H9 (cell line): Measurements from ENCODE around the gene BDH1. TPM values are rescaled to one million over a fixed set of nuclear protein-coding genes. Genes with fewer than 3 reads are reported as not detected.

Experiments used
- DNase-seq: peaks from one replicate; pipeline ENCODE4 v3.0.0-alpha.2; 2017
- H2AFZ ChIP-seq: one replicate; pipeline ENCODE4 v1.6.1; 2013; ENCODE audit warnings: mild to moderate bottlenecking, low read length, control low read depth, moderate library complexity
- H2AK5ac ChIP-seq: 2 replicates; pipeline ENCODE4 v1.6.1; 2013; ENCODE audit warnings: low read length, control low read depth, mixed read lengths; ENCODE audit not compliant: insufficient read length
- H2BK120ac ChIP-seq: one replicate; pipeline ENCODE4 v1.6.1; 2013; ENCODE audit warnings: low read depth, mild to moderate bottlenecking, low read length, control low read depth, inconsistent platforms; ENCODE audit not compliant: poor library complexity, severe bottlenecking
- H2BK12ac ChIP-seq: 2 replicates; pipeline ENCODE4 v1.6.1; 2013; ENCODE audit warnings: low read length, control low read depth, mixed read lengths, low read depth; ENCODE audit not compliant: insufficient read length
- H2BK15ac ChIP-seq: 2 replicates; pipeline ENCODE4 v1.6.1; 2013; ENCODE audit warnings: low read depth, low read length, control low read depth
- H2BK20ac ChIP-seq: one replicate; pipeline ENCODE4 v1.6.1; 2013; ENCODE audit warnings: low read depth, mild to moderate bottlenecking, low read length, control low read depth, inconsistent platforms; ENCODE audit not compliant: poor library complexity, severe bottlenecking
- H2BK5ac ChIP-seq: 2 replicates; pipeline ENCODE4 v1.6.1; 2013; ENCODE audit warnings: low read length, control low read depth, mixed read lengths; ENCODE audit not compliant: insufficient read length
- H3K14ac ChIP-seq: 2 replicates; pipeline ENCODE4 v1.6.1; 2013; ENCODE audit warnings: low read length, control low read depth; ENCODE audit not compliant: insufficient read depth
- H3K18ac ChIP-seq: 2 replicates; pipeline ENCODE4 v1.6.1; 2013; ENCODE audit warnings: low read depth, mild to moderate bottlenecking, mixed read lengths, low read length, control low read depth; ENCODE audit not compliant: insufficient read length
- H3K23ac ChIP-seq: 2 replicates; pipeline ENCODE4 v1.6.1; 2013; ENCODE audit warnings: low read length, control low read depth, mixed read lengths, low read depth; ENCODE audit not compliant: insufficient read length
- H3K23me2 ChIP-seq: 2 replicates; pipeline ENCODE4 v1.6.1; 2013; ENCODE audit warnings: low read depth, mild to moderate bottlenecking, mixed read lengths, low read length, control low read depth; ENCODE audit not compliant: insufficient read length, poor library complexity, severe bottlenecking
- H3K27ac ChIP-seq: 2 replicates; pipeline ENCODE4 v1.5.1; 2013; ENCODE audit warnings: low read length, control low read depth, mixed read lengths, low read depth; ENCODE audit not compliant: insufficient read length
- H3K27me3 ChIP-seq: 2 replicates; pipeline ENCODE4 v1.6.1; 2013; ENCODE audit warnings: low read length, control low read depth, inconsistent platforms; ENCODE audit not compliant: insufficient read depth
- H3K4ac ChIP-seq: 2 replicates; pipeline ENCODE4 v1.6.1; 2013; ENCODE audit warnings: low read depth, mild to moderate bottlenecking, control low read depth, inconsistent platforms, low read length, moderate library complexity
- H3K4me1 ChIP-seq: 2 replicates; pipeline ENCODE4 v1.6.1; 2013; ENCODE audit warnings: low read length, control low read depth, inconsistent platforms; ENCODE audit not compliant: insufficient read depth
- H3K4me2 ChIP-seq: 2 replicates; pipeline ENCODE4 v1.6.1; 2013; ENCODE audit warnings: low read length, control low read depth, mixed read lengths; ENCODE audit not compliant: insufficient read length, insufficient read depth
- H3K56ac ChIP-seq: 2 replicates; pipeline ENCODE4 v1.6.1; 2013; ENCODE audit warnings: low read depth, mild to moderate bottlenecking, mixed read lengths, low read length, control low read depth; ENCODE audit not compliant: insufficient read length
- H3K79me1 ChIP-seq: 2 replicates; pipeline ENCODE4 v1.6.1; 2013; ENCODE audit warnings: low read depth, mild to moderate bottlenecking, moderate library complexity, low read length, control low read depth, inconsistent platforms; ENCODE audit not compliant: insufficient read depth, poor library complexity, severe bottlenecking
- H3K79me2 ChIP-seq: 2 replicates; pipeline ENCODE4 v1.6.1; 2013; ENCODE audit warnings: low read length, control low read depth, inconsistent platforms; ENCODE audit not compliant: insufficient read depth
- H3K9ac ChIP-seq: 2 replicates; pipeline ENCODE4 v1.6.1; 2013; ENCODE audit warnings: low read length, control low read depth, mixed read lengths; ENCODE audit not compliant: insufficient read length; ENCODE audit errors: extremely low read depth
- H3K9me3 ChIP-seq: one replicate; pipeline ENCODE4 v1.6.1; 2013; ENCODE audit warnings: low read depth, low read length, inconsistent platforms; ENCODE audit not compliant: control insufficient read depth
- H3T11ph ChIP-seq: one replicate; pipeline ENCODE4 v1.6.1; 2013; ENCODE audit warnings: mild to moderate bottlenecking, low read length, control low read depth, inconsistent platforms
- H4K20me1 ChIP-seq: one replicate; pipeline ENCODE4 v1.6.1; 2013; ENCODE audit not compliant: control insufficient read depth, insufficient read length, insufficient read depth
- H4K5ac ChIP-seq: 2 replicates; pipeline ENCODE4 v1.6.1; 2013; ENCODE audit warnings: low read depth, mild to moderate bottlenecking, mixed read lengths, low read length, control low read depth; ENCODE audit not compliant: insufficient read length
- H4K8ac ChIP-seq: replicated peaks from 2 replicates; pipeline ENCODE4 v1.6.1; 2013; ENCODE audit warnings: low read length, control low read depth, mixed read lengths, low read depth; ENCODE audit not compliant: insufficient read length
- H4K91ac ChIP-seq: 2 replicates; pipeline ENCODE4 v1.6.1; 2013; ENCODE audit warnings: low read depth, mild to moderate bottlenecking, moderate library complexity, mixed read lengths, low read length, control low read depth; ENCODE audit not compliant: insufficient read length
- H3K27ac Mint-ChIP-seq, 3 experiments: 2 replicates in 2 of 3; 3 replicates in 1 of 3; pipeline ENCODE4 v1.8.0; 2020 to 2021; ENCODE audit warnings: mixed read lengths in 3 of 3, mild to moderate bottlenecking in 1 of 3, moderate library complexity in 1 of 3
- H3K27me3 Mint-ChIP-seq: 2 replicates; pipeline ENCODE4 v1.8.0; 2021; ENCODE audit warnings: low read depth, mild to moderate bottlenecking, moderate library complexity, mixed read lengths
- H3K36me3 Mint-ChIP-seq, 3 experiments: 2 replicates in 2 of 3; 3 replicates in 1 of 3; pipeline ENCODE4 v1.8.0; 2020 to 2021; ENCODE audit warnings: low read depth in 3 of 3, mixed read lengths in 3 of 3; ENCODE audit not compliant: insufficient read depth in 1 of 3
- H3K4me1 Mint-ChIP-seq, 2 experiments: 2 replicates each; pipeline ENCODE4 v1.8.0; 2020; ENCODE audit warnings: mixed read lengths in 2 of 2
- H3K4me3 Mint-ChIP-seq, 2 experiments: 2 replicates in 1 of 2; 3 replicates in 1 of 2; pipeline ENCODE4 v1.8.0; 2020 to 2021; ENCODE audit warnings: mild to moderate bottlenecking in 2 of 2, mixed read lengths in 2 of 2, moderate library complexity in 1 of 2
- H3K9me3 Mint-ChIP-seq, 2 experiments: 2 replicates in 1 of 2; 3 replicates in 1 of 2; pipeline ENCODE4 v1.8.0; 2020; ENCODE audit warnings: mild to moderate bottlenecking in 2 of 2, mixed read lengths in 2 of 2, moderate library complexity in 1 of 2
- CTCF ChIP-seq: fragments of 200-600 bp; sonication (generic); conservative IDR thresholded peaks from 3 replicates; pipeline ENCODE4 v1.8.0; 2021; ENCODE audit warnings: antibody characterized with exemption, mild to moderate bottlenecking
- WGBS: extraction: QIAGEN DNeasy Blood & Tissue Kit; methylation state at CpG from one replicate; pipeline ENCODE4 v1.1.7; 2013; ENCODE audit warnings: missing lambda C conversion rate, low lambda C conversion rate, mixed read lengths; ENCODE audit not compliant: insufficient read length; ENCODE audit errors: extremely low coverage; 5-methylcytosine and 5-hydroxymethylcytosine counted together
- total RNA-seq: library from RNA; stranded (reverse); gene quantifications from 2 replicates; pipeline ENCODE4 v1.2.1, GENCODE V29; 2021

BDH1 gene
- total RNA-seq, 1 experiment from 2014 or later = 23.8 TPM

GRCh38 chr3:197499427-197499826 lies 56.3 kb downstream of the BDH1 start:
- WGBS = no CpG with 5 or more reads among the region's 8 CpGs
- Mint-ChIP-seq H3K36me3 (peaks cover 3 to 10% (median 5%) of the 10 kb centered on the region in 3 experiments; a peak in 6 of 7 replicates), H3K27ac (peak overlapping the region in 1 of 3 experiments; percentile 24; a peak in 1 of 7 replicates), H3K4me1 (peaks cover under 1 to 3% of the 10 kb centered on the region in 2 experiments; a peak in 1 of 4 replicates), H3K4me3 (no peak overlapping the region), H3K9me3 (peaks cover 8 to 12% of the 10 kb centered on the region in 2 experiments; a peak in 4 of 5 replicates), H3K27me3 (peaks cover 7% of the 10 kb centered on the region; the same call in 1 of the 2 replicates)
- no peaks in the 10 kb centered on the region for H3K9me3 ChIP-seq
- no peak overlapping the region for H3T11ph ChIP-seq
- no peak overlapping the region for H3K18ac ChIP-seq
- H2AK5ac ChIP-seq = no peak overlapping the region
- no peak for TF ChIP-seq CTCF
- H3K14ac ChIP-seq = no peak overlapping the region
- no peak for DNase-seq
- no peaks in the 10 kb centered on the region for H4K20me1 ChIP-seq
- H3K4ac ChIP-seq = no peak overlapping the region
- no peak overlapping the region for H3K23ac ChIP-seq
- no peaks in the 10 kb centered on the region for H3K79me1 ChIP-seq
- H2BK15ac ChIP-seq = no peak overlapping the region
- H4K8ac ChIP-seq = no peak overlapping the region
- H3K4me2 ChIP-seq = no peak overlapping the region
- no peak overlapping the region for H2BK20ac ChIP-seq
- no peaks in the 10 kb centered on the region for H3K23me2 ChIP-seq
- no peak overlapping the region for H2BK12ac ChIP-seq
- no peak overlapping the region for H3K27ac ChIP-seq
- no peaks in the 10 kb centered on the region for H3K4me1 ChIP-seq
- H3K27me3 ChIP-seq = no peaks in the 10 kb centered on the region
- H2AFZ ChIP-seq = no peak overlapping the region
- no peak overlapping the region for H2BK5ac ChIP-seq
- H3K79me2 ChIP-seq = no peaks in the 10 kb centered on the region
- H3K56ac ChIP-seq = no peak overlapping the region
- H4K5ac ChIP-seq = no peak overlapping the region
- H2BK120ac ChIP-seq = no peak overlapping the region
- no peak overlapping the region for H3K9ac ChIP-seq
- H4K91ac ChIP-seq = no peak overlapping the region
